ENCODE results near the gene TMEM179.
"Not testable (repeated sequence)": the region's sequence is repeated elsewhere in the genome, so short reads cannot be mapped to it uniquely, and the experiment has no call there.

TMEM179 gene

DNA sequence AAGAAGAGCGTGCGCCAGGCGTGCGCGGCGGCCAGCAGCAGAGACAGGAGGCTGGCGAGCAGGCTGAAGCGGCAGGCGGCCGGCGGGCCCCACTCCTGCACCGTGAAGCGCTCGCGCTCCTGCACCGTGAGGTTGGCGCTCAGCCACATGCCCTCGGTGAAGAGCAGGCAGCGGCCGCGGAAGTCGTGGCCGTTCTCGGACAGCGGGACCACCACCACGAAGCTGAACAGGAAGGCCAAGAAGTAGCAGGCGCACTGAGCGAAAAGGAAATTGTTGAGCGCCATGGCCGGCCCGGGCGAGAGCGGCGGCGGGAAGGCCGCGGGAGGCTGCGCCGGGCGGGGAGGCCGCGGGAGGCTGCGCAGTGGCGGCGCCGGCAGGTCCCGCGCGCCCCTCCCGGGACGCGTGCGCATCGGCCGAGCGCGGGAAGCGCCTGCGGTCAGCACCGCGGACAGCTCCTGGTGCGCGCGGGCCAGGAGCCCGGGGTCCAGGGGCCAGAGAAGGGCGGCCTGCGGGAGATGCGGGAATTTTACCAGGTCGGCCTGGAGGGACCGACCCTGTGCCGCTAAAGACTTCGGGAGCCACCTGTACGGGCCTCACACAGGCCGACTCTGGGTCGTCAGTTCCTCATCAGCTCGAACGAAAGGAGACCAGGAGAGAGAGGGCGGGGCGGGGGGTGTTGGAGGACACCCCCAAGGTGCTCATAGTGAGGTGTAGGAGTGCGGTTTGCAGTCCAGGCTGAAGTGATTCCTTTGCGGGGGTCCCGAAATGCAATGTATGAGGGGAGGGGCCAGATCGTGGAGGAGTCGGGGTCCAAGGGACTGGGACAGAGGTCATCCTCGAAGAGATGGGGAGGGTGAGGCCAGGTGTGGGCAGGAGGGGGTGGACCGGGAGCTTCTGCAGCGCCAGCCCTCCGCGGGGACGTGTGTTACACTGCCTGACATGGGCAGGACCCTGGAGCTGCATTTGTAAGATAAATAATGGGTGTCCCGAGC is at the start of gene TMEM179:
TMEM179 (minus strand) TSS at position 315 of the 992 bp plus-strand sequence; CDS start at position 284, 31 bp downstream.
- in situ Hi-C loops (cut with HindIII; ENCODE audit: low sequenced_read_pairs), result no loop called here
- H3K4me3 ChIP-seq (ENCODE audit: low read depth, low read length), result no peak within 1 kb of the TSS
- no peak for DNase-seq (ENCODE audit: low read depth)

GRCh38 chr14:104654119-104654518 is 49.5 kb upstream of the TMEM179 start:
- in situ Hi-C loops (cut with HindIII; ENCODE audit: low sequenced_read_pairs), result no loop called here
- H3K4me3 ChIP-seq (ENCODE audit: low read depth, low read length), result no peak overlapping the region
- no peak for DNase-seq (ENCODE audit: low read depth)
- TF ChIP-seq, protein P1, sequence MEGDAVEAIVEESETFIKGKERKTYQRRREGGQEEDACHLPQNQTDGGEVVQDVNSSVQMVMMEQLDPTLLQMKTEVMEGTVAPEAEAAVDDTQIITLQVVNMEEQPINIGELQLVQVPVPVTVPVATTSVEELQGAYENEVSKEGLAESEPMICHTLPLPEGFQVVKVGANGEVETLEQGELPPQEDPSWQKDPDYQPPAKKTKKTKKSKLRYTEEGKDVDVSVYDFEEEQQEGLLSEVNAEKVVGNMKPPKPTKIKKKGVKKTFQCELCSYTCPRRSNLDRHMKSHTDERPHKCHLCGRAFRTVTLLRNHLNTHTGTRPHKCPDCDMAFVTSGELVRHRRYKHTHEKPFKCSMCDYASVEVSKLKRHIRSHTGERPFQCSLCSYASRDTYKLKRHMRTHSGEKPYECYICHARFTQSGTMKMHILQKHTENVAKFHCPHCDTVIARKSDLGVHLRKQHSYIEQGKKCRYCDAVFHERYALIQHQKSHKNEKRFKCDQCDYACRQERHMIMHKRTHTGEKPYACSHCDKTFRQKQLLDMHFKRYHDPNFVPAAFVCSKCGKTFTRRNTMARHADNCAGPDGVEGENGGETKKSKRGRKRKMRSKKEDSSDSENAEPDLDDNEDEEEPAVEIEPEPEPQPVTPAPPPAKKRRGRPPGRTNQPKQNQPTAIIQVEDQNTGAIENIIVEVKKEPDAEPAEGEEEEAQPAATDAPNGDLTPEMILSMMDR (IDR thresholded peaks at IDR 0.05; ENCODE audit: low read depth, low read length, missing control alignments), result no peak

More for the DNA sequence above, at the start of gene TMEM179:
- TF ChIP-seq, protein P1 (IDR thresholded peaks at IDR 0.05; ENCODE audit: low read depth, low read length, missing control alignments), result no peak

- DNase-seq (ENCODE audit: low read depth); in situ Hi-C loops (cut with HindIII; ENCODE audit: low sequenced_read_pairs); H3K4me3 ChIP-seq (ENCODE audit: low read depth, low read length): not testable (repeated sequence)
Observed at GRCh38 chr14:104653130-104653920, 48.8 kb upstream of the TMEM179 start.

DNA sequence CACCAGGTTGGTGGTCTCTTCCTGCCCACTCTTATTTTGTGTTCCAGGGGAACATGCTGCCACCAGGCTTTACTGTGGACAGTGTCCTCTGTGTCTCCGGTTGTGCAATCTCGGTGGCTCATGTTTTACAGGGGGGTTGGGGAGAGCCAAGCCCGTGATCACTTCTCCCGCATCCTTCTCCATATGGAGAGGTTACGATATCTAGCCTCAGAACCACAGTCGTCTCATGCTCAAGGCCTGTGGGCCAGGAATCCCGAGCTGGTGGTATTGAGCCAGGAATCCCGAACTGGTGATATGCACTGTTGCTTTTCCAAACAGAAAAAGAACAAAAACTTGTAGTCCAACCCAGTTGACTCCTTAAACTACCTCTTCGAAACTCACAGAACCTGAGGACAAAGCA is 47.8 kb upstream of the TMEM179 start:
- TF ChIP-seq, protein P1 (IDR thresholded peaks at IDR 0.05; ENCODE audit: low read depth, low read length, missing control alignments), result no peak
- in situ Hi-C loops (cut with HindIII; ENCODE audit: low sequenced_read_pairs), result no loop called here
- no peak for DNase-seq (ENCODE audit: low read depth)
- H3K4me3 ChIP-seq (ENCODE audit: low read depth, low read length), result no peak overlapping the region

- in situ Hi-C loops (cut with HindIII; ENCODE audit: low sequenced_read_pairs), result no loop called here
- TF ChIP-seq, protein P1 (IDR thresholded peaks at IDR 0.05; ENCODE audit: low read depth, low read length, missing control alignments), result no peak
- no peak for DNase-seq (ENCODE audit: low read depth)
- no peak overlapping the region for H3K4me3 ChIP-seq (ENCODE audit: low read depth, low read length)
Observed at GRCh38 chr14:104651876-104652260, 47.3 kb upstream of the TMEM179 start.

GRCh38 chr14:104650981-104651875 is 46.7 kb upstream of the TMEM179 start:
- TF ChIP-seq, protein P1 (IDR thresholded peaks at IDR 0.05; ENCODE audit: low read depth, low read length, missing control alignments), result no peak
- in situ Hi-C loops (cut with HindIII; ENCODE audit: low sequenced_read_pairs), result no loop called here
- DNase-seq (ENCODE audit: low read depth), result no peak
- H3K4me3 ChIP-seq (ENCODE audit: low read depth, low read length), result no peak overlapping the region
